Tibial nerve (tissue), 4 donors: ENCODE results near the gene SMAD7. TPM values are rescaled to one million over a fixed set of nuclear protein-coding genes. Genes with fewer than 3 reads are reported as not detected.

Source experiments
- DNase-seq, 2 donors: peaks; one replicate each; pipeline ENCODE4 v3.0.0-alpha.2; 2019; ENCODE audit warnings: low spot score in 2 of 2
- H3K27ac ChIP-seq, 4 donors: fragments of 200-600 bp; sonication (generic) in 3 of 4; one replicate each; pipeline ENCODE4 v1.5.1; 2017 to 2019; ENCODE audit warnings: mild to moderate bottlenecking in 1 of 4
- H3K27me3 ChIP-seq, 2 donors: fragments of 200-600 bp; sonication (generic) in 1 of 2; one replicate each; pipeline versions ENCODE4 v1.5.1 to v1.6.0; 2017 to 2019
- H3K36me3 ChIP-seq, 3 donors: fragments of 200-600 bp; sonication (generic); one replicate each; pipeline ENCODE4 v1.5.1; 2018 to 2019
- H3K4me1 ChIP-seq, 4 donors: fragments of 200-600 bp; sonication (generic) in 3 of 4; one replicate each; pipeline ENCODE4 v1.5.1; 2017 to 2019
- H3K4me3 ChIP-seq, 4 donors: fragments of 200-600 bp; sonication (generic) in 3 of 4; one replicate each; pipeline ENCODE4 v1.5.1; 2017 to 2019; ENCODE audit warnings: mild to moderate bottlenecking in 1 of 4, moderate library complexity in 1 of 4
- H3K9me3 ChIP-seq, 4 donors: fragments of 200-600 bp; sonication (generic) in 3 of 4; one replicate each; pipeline ENCODE4 v1.5.1; 2017 to 2019
- EP300 ChIP-seq, 2 donors: sonication (generic); formaldehyde crosslinking; IDR thresholded peaks; one replicate each; pipeline ENCODE4 v1.6.1; 2017; ENCODE audit warnings: antibody characterized with exemption in 2 of 2, mild to moderate bottlenecking in 1 of 2
- POLR2A ChIP-seq, 2 donors: fragments of 450-650 bp; IDR thresholded peaks; one replicate each; pipeline ENCODE4 v1.6.1; 2017; ENCODE audit warnings: antibody characterized with exemption in 2 of 2, mild to moderate bottlenecking in 2 of 2, moderate library complexity in 2 of 2
- WGBS, 2 donors: methylation state at CpG; one replicate each; pipeline ENCODE4 v1.1.5; 2018; 5-methylcytosine and 5-hydroxymethylcytosine counted together
- total RNA-seq, 4 donors: library from RNA; depleted of rRNA; stranded (reverse); fragments of >200 nt; gene quantifications; one replicate each; pipeline ENCODE4 v1.1.0, GENCODE V29; 2016
- TF ChIP-seq, protein P1 (sequence below), 5 experiments: fragments of 200-600 bp in 3 of 5; fragments of 450-650 bp in 2 of 5; sonication (generic) in 3 of 5; IDR thresholded peaks; one replicate each; pipeline ENCODE4 v1.5.1; 2016 to 2019; ENCODE audit warnings: antibody characterized with exemption in 5 of 5, mild to moderate bottlenecking in 3 of 5, moderate library complexity in 2 of 5

Gene SMAD7
- total RNA-seq, 4 donors from 2014 or later = 34.3 to 56.8 (median 35.6) TPM

- WGBS, 2 donors = 87 to 89% methylated on average over 6 of the region's 6 CpGs
- peaks cover 0 to 53% (median 17%) of the 10 kb centered on the region in 4 donors for H3K4me1 ChIP-seq
- no peak for TF ChIP-seq POLR2A (IDR thresholded peaks at IDR 0.05)
- no peak for TF ChIP-seq EP300 (IDR thresholded peaks at IDR 0.05)
- TF ChIP-seq, protein P1, sequence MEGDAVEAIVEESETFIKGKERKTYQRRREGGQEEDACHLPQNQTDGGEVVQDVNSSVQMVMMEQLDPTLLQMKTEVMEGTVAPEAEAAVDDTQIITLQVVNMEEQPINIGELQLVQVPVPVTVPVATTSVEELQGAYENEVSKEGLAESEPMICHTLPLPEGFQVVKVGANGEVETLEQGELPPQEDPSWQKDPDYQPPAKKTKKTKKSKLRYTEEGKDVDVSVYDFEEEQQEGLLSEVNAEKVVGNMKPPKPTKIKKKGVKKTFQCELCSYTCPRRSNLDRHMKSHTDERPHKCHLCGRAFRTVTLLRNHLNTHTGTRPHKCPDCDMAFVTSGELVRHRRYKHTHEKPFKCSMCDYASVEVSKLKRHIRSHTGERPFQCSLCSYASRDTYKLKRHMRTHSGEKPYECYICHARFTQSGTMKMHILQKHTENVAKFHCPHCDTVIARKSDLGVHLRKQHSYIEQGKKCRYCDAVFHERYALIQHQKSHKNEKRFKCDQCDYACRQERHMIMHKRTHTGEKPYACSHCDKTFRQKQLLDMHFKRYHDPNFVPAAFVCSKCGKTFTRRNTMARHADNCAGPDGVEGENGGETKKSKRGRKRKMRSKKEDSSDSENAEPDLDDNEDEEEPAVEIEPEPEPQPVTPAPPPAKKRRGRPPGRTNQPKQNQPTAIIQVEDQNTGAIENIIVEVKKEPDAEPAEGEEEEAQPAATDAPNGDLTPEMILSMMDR (IDR thresholded peaks at IDR 0.05) = no peak
- no peaks in the 10 kb centered on the region for H3K36me3 ChIP-seq
- no peaks in the 10 kb centered on the region for H3K9me3 ChIP-seq
- no peak for DNase-seq
- H3K27me3 ChIP-seq = no peaks in the 10 kb centered on the region
- H3K27ac ChIP-seq = no peak overlapping the region
- no peak overlapping the region for H3K4me3 ChIP-seq
Observed at GRCh38 chr18:48958951-48959350, 8.2 kb upstream of the SMAD7 start.

DNA sequence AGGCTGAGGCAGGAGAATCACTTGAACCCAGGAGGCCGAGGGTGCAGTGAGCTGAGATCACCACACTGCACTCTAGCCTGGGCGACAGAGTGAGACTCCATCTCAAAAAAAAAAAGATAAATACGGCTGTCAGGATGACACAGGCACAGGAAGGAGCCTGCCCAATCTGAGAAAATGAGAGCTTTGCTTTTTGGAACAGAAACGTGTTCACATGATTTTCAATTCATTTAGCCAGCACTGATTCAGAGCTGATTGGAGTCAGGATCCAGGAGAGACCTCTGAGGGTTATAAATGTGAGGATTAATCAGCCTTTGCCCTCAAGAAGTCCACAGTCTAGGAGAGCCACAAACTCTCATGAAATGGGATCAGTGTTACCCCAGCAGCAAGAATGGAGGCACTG is 6.9 kb upstream of the SMAD7 start:
- 65 to 74% methylated on average over 4 of the region's 4 CpGs for WGBS, 2 donors
- Histone ChIP-seq H3K36me3 (no peaks in the 10 kb centered on the region), H3K4me3 (no peak overlapping the region), H3K27me3 (no peaks in the 10 kb centered on the region), H3K27ac (peak overlapping the region in 2 of 4 donors; percentile 75 to 89), H3K4me1 (peaks cover 0 to 54% (median 17%) of the 10 kb centered on the region in 4 donors), H3K9me3 (no peaks in the 10 kb centered on the region)
- no peak for TF ChIP-seq EP300 (IDR thresholded peaks at IDR 0.05)
- no peak for DNase-seq

DNA sequence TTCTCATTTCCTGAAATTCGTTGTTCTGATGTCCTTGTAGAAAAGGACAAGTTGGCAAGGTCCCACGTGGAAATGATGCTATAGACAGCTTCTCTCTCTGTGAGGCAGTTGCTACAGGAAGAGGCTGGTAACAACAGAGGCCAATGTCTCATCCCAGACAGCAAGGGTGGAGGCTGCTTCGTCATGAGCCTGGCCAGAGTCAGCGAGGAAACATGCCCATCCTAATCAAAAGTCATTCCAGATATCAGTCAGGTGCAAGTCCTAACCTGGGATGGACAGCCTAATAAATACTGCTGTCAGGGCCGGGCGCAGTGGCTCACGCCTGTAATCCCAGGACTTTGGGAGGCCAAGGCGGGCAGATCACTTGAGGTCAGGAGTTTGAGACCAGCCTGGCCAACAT is 6.4 kb upstream of the SMAD7 start:
- H3K36me3 ChIP-seq = no peaks in the 10 kb centered on the region
- no peak for TF ChIP-seq EP300 (IDR thresholded peaks at IDR 0.05)
- TF ChIP-seq, protein P1 (IDR thresholded peaks at IDR 0.05) = no peak
- no peak for TF ChIP-seq POLR2A (IDR thresholded peaks at IDR 0.05)
- peaks cover 0 to 54% (median 17%) of the 10 kb centered on the region in 4 donors for H3K4me1 ChIP-seq
- H3K27me3 ChIP-seq = no peaks in the 10 kb centered on the region
- no peak overlapping the region for H3K4me3 ChIP-seq
- H3K9me3 ChIP-seq = no peaks in the 10 kb centered on the region
- DNase-seq = no peak
- 79 to 84% methylated on average over 8 of the region's 8 CpGs for WGBS, 2 donors
- H3K27ac ChIP-seq = peak overlapping the region in 2 of 4 donors; percentile 75 to 89

DNA sequence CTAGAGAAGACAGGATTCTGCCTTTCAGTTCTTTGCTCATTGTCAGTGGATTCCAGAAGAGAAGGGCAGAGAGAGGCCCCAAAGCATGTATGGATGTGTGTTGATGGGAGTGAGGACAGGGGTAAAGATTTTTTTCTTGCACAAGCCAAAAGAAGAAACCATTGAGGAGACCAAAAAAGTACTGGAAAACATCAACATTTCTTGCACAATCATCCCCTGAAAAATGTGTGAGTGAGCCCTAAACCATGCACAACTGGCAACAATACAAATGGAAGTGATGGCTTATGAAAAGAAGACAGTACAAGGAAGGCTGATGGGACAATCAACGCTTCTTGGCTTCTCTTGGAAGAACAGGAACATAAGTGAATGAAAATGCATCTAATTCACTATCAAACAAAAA is 5.6 kb upstream of the SMAD7 start:
- Histone ChIP-seq H3K4me3 (no peak overlapping the region), H3K4me1 (peaks cover 0 to 54% (median 17%) of the 10 kb centered on the region in 4 donors), H3K36me3 (no peaks in the 10 kb centered on the region), H3K9me3 (no peaks in the 10 kb centered on the region), H3K27ac (peak overlapping the region; percentile 40 to 89 (median 66)), H3K27me3 (no peaks in the 10 kb centered on the region)
- TF ChIP-seq POLR2A (IDR thresholded peaks at IDR 0.05) (no peak), EP300 (IDR thresholded peaks at IDR 0.05) (peak in 1 of 2 donors; percentile 73)
- TF ChIP-seq, protein P1 (IDR thresholded peaks at IDR 0.05) = no peak
- peak in 1 of 2 donors; percentile 57 for DNase-seq
- 45 to 85% methylated on average over 1 of the region's 1 CpG for WGBS, 2 donors

DNA sequence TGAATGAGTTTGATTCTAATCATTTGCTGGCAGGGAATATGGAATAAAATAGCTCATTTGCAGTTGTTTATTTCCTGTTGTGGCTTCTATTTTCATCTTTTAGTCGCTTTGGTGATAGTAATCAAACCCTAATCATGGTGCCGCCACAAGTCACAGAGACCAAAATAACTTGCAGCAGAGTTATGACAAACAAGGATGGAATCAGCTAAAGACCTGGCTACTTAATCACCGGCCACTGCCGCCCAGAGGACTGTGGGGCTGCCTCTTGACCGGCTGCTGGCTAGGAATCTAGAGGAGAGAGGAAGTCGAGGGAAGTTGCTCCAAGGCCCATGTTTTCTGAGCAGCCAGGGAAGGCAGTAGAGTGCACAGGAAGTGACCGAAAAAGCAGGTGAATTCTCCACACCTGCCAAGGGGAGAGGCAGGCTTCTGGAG is 5.1 kb upstream of the SMAD7 start:
- 28 to 48% methylated on average over 7 of the region's 7 CpGs for WGBS, 2 donors
- Histone ChIP-seq H3K4me3 (no peak overlapping the region), H3K36me3 (no peaks in the 10 kb centered on the region), H3K9me3 (no peaks in the 10 kb centered on the region), H3K4me1 (peaks cover 0 to 50% (median 17%) of the 10 kb centered on the region in 4 donors), H3K27ac (peak overlapping the region; percentile 40 to 89 (median 66)), H3K27me3 (no peaks in the 10 kb centered on the region)
- TF ChIP-seq POLR2A (IDR thresholded peaks at IDR 0.05) = no peak
- peak in 1 of 2 donors; percentile 44 for DNase-seq

DNA sequence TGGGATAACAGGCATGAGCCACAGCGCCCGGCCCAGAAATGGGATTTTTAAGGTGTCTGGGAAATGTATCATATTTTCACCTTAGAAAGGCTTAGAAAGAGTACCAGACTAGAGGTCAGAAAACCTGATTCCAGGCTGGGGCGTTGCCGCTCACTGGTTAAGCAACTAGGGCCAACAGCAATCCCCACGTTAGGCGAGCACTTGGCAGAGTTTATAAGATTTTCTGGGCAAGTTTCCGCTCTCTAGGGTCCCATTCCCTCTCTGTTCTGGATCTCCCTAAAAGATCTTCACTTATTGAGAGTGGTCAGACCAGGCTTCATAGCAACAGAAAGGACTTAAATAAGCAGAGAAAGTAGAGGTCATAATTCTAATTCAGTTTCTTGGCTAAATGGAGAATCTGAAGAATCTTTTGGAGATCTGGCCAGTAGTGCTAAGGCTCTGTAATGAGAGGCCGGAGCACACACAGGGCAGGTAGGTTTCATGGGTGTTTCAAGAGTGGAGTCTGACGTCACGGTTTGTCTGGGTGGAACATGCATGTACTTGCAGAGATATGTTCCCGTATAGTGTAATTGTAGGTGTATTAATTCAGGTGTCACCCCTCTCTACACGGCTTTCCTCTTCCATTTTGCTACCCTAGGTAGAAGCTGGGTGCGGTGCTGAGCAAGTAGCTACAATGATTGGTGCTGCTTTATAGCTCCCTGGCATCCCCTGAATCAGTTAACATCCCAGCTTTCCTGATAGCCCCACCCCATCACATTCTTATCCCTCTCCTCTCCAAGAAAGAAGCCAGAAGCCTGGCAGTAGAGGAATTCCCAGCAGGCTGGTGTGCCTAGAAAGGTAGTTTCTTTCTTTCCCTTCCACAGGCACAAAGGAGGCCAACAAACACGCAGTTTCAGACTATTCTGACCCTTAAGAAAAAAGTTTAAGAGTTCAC is 4.4 kb upstream of the SMAD7 start:
- DNase-seq = peak in 1 of 2 donors; percentile 69
- peaks cover 0 to 44% (median 17%) of the 10 kb centered on the region in 4 donors for H3K4me1 ChIP-seq
- WGBS, 2 donors = 61 to 71% methylated on average over 14 of the region's 14 CpGs
- peak overlapping the region; percentile 40 to 89 (median 66) for H3K27ac ChIP-seq
- H3K27me3 ChIP-seq = no peaks in the 10 kb centered on the region
- no peaks in the 10 kb centered on the region for H3K36me3 ChIP-seq
- TF ChIP-seq EP300 (IDR thresholded peaks at IDR 0.05) (peak in 1 of 2 donors; percentile 64), POLR2A (IDR thresholded peaks at IDR 0.05) (no peak)
- no peak overlapping the region for H3K4me3 ChIP-seq
- H3K9me3 ChIP-seq = no peaks in the 10 kb centered on the region
